Smooth muscle cell (in vitro differentiated cells): ENCODE measurements around the gene ZBTB7B. TPM values are rescaled to one million over a fixed set of nuclear protein-coding genes. Genes with fewer than 3 reads are reported as not detected.

Experiments used
- DNase-seq: peaks from one replicate; lab custom pipeline; 2025; ENCODE audit not compliant: unreplicated experiment; lab: John Stamatoyannopoulos, UW
- H2AFZ ChIP-seq: fragments of 200-600 bp; sonication (generic); 2 replicates; pipeline ENCODE4 v1.6.0; 2016; ENCODE audit warnings: antibody characterized with exemption, low read depth, mild to moderate bottlenecking
- H3F3A ChIP-seq: fragments of 200-600 bp; sonication (generic); 2 replicates; pipeline ENCODE4 v1.6.0; 2017; ENCODE audit warnings: antibody characterized with exemption, low read depth
- H3K27ac ChIP-seq: fragments of 200-600 bp; sonication (generic); 2 replicates; pipeline ENCODE4 v1.5.1; 2016; ENCODE audit warnings: low read depth, mild to moderate bottlenecking
- H3K27me3 ChIP-seq: fragments of 200-600 bp; sonication (generic); 2 replicates; pipeline ENCODE4 v1.6.1; 2016; ENCODE audit warnings: low read depth, mild to moderate bottlenecking
- H3K36me3 ChIP-seq: fragments of 200-600 bp; sonication (generic); 2 replicates; pipeline ENCODE4 v1.5.1; 2016; ENCODE audit warnings: low read depth
- H3K4me1 ChIP-seq: fragments of 200-600 bp; sonication (generic); 2 replicates; pipeline ENCODE4 v1.5.1; 2016; ENCODE audit warnings: low read depth
- H3K4me2 ChIP-seq: fragments of 200-600 bp; sonication (generic); 2 replicates; pipeline ENCODE4 v1.6.0; 2016; ENCODE audit warnings: mild to moderate bottlenecking
- H3K4me3 ChIP-seq: fragments of 200-600 bp; sonication (generic); 2 replicates; pipeline ENCODE4 v1.5.1; 2016; ENCODE audit warnings: mild to moderate bottlenecking
- H3K79me2 ChIP-seq: fragments of 200-600 bp; sonication (generic); 2 replicates; pipeline ENCODE4 v1.6.0; 2016; ENCODE audit warnings: low read depth, mild to moderate bottlenecking
- H3K9ac ChIP-seq: fragments of 200-600 bp; sonication (generic); 2 replicates; pipeline ENCODE4 v1.6.0; 2016; ENCODE audit warnings: low read depth
- H3K9me3 ChIP-seq: fragments of 200-600 bp; sonication (generic); replicated peaks from 2 replicates; pipeline ENCODE4 v1.5.1; 2016; ENCODE audit warnings: low read depth
- H4K20me1 ChIP-seq: fragments of 200-600 bp; sonication (generic); 2 replicates; pipeline ENCODE4 v1.6.0; 2016; ENCODE audit warnings: low read depth
- CTCF ChIP-seq: fragments of 200-600 bp; sonication (generic); IDR thresholded peaks from 2 replicates; pipeline ENCODE4 v1.5.1; 2017; ENCODE audit warnings: borderline replicate concordance, mild to moderate bottlenecking, antibody characterized with exemption; ENCODE audit not compliant: insufficient read depth, poor library complexity, severe bottlenecking
- WGBS: methylation state at CpG from one replicate; pipeline ENCODE4 v1.1.7; 2016; ENCODE audit warnings: low lambda C conversion rate; 5-methylcytosine and 5-hydroxymethylcytosine counted together
- polyA plus RNA-seq: library from polyadenylated mRNA; unstranded; fragments of >200 nt; fragmentation: Nextera tagmentation; extraction: Ambion mirVana; gene quantifications from 2 replicates; pipeline ENCODE4 v1.2.1, GENCODE V29; 2016
- total RNA-seq: library from RNA; depleted of rRNA; stranded (reverse); fragments of >200 nt; gene quantifications from 2 replicates; pipeline ENCODE4 v1.2.3, GENCODE V29; 2014

ZBTB7B gene
- total and polyA plus RNA-seq, 2 experiments from 2014 or later: 7.5 to 15.5 TPM

- no peak for DNase-seq
- peaks cover 24% of the 10 kb centered on the region for H3K4me1 ChIP-seq
- no peaks in the 10 kb centered on the region for H4K20me1 ChIP-seq
- no peaks in the 10 kb centered on the region for H3K79me2 ChIP-seq
- H3K4me2 ChIP-seq: peak overlapping the region; percentile 90
- peak overlapping the region; percentile 30 for H3K27ac ChIP-seq
- no peak overlapping the region for H3K9ac ChIP-seq
- peak overlapping the region; percentile 94 for H2AFZ ChIP-seq
- H3K4me3 ChIP-seq: peak overlapping the region; percentile 85
- no peaks in the 10 kb centered on the region for H3K9me3 ChIP-seq
- peaks cover 9% of the 10 kb centered on the region for H3F3A ChIP-seq
- 23% methylated on average over 10 of the region's 10 CpGs for WGBS
- H3K27me3 ChIP-seq: peaks cover 5% of the 10 kb centered on the region
- TF ChIP-seq CTCF: no peak
- no peaks in the 10 kb centered on the region for H3K36me3 ChIP-seq
Observed at GRCh38 chr1:155049651-155050559, 47.3 kb downstream of the ZBTB7B start.

DNA sequence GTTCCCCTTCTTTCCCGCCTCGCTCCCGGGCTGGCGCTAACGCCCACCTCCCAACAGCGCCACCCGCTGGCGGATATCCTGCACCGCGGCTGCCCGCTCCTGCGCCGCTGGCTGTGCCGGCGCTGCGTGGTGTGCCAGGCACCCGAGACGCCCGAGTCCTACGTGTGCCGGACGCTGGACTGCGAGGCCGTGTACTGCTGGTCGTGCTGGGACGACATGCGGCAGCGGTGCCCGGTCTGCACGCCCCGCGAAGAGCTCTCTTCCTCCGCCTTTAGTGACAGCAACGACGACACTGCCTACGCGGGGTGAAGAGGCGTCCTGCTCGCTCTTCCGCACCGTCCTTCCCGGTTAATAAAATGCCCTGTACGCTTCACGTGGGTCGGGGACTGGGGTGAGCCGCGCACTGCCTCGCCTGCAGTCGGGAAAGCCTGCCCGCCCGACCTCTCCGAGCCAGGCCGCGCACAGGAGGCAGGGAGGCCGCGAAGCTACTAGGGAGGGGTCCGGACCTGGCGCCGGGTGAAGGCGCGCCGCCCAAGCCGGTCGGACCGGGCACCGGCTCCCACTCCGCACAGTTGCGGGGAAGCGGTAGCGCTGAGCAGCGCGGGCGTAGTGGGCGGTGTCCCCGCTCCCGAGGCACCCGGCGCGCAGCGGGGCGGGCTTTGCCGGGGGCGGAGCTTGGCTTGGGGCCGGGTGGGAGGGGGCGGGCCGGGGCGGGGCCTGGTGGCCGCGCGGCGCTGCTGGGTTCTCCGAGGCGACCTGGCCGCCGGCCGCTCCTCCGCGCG lies 48.1 kb downstream of the ZBTB7B start, which contains the start of gene ADAM15:
ADAM15 (plus strand) TSS at position 757 of the 782 bp plus-strand sequence. CDS start 71 bp downstream, outside the sequence.
- Histone ChIP-seq H3K4me1 (peaks cover 21% of the 10 kb centered on the region), H3F3A (peaks cover 9% of the 10 kb centered on the region), H2AFZ (peak within 1 kb of the TSS; percentile 94), H4K20me1 (no peaks in the 10 kb centered on the region), H3K4me2 (peak within 1 kb of the TSS; percentile 90), H3K27me3 (peaks cover 5% of the 10 kb centered on the region), H3K9me3 (no peaks in the 10 kb centered on the region), H3K9ac (peak within 1 kb of the TSS; percentile 54), H3K36me3 (no peaks in the 10 kb centered on the region), H3K79me2 (no peaks in the 10 kb centered on the region), H3K4me3 (peak within 1 kb of the TSS; percentile 85), H3K27ac (peak within 1 kb of the TSS; percentile 47)
- DNase-seq: peak; percentile 81
- peak; percentile 96 for TF ChIP-seq CTCF
- WGBS: under 1% methylated on average over 75 of the region's 99 CpGs

GRCh38 chr1:155051342-155051776 lies 48.8 kb downstream of the ZBTB7B start:
- Histone ChIP-seq H3F3A (peaks cover 9% of the 10 kb centered on the region), H3K79me2 (no peaks in the 10 kb centered on the region), H3K27ac (no peak overlapping the region), H3K4me2 (peak overlapping the region; percentile 90), H3K9ac (peak overlapping the region; percentile 54), H4K20me1 (no peaks in the 10 kb centered on the region), H3K36me3 (no peaks in the 10 kb centered on the region), H3K9me3 (no peaks in the 10 kb centered on the region), H2AFZ (peak overlapping the region; percentile 90), H3K4me1 (peaks cover 21% of the 10 kb centered on the region), H3K4me3 (peak overlapping the region; percentile 85), H3K27me3 (peaks cover 5% of the 10 kb centered on the region)
- WGBS: 1% methylated on average over 21 of the region's 31 CpGs
- TF ChIP-seq CTCF: no peak
- DNase-seq: peak; percentile 49
